ENCODE measurements around the gene ZFY.

Gene ZFY

GRCh38 chrY:2934861-2935715, at the start of gene ZFY:
ZFY (plus strand) TSS chrY:2935381; CDS start chrY:2953937, 18,556 bp downstream.
- no peak for DNase-seq (ENCODE audit: low spot score)

- DNase-seq (ENCODE audit: low spot score): no peak
Observed at GRCh38 chrY:2885880-2886279, 49.3 kb upstream of the ZFY start.

GRCh38 chrY:2887386-2887785, 47.8 kb upstream of the ZFY start:
- DNase-seq (ENCODE audit: low spot score): no peak

DNA sequence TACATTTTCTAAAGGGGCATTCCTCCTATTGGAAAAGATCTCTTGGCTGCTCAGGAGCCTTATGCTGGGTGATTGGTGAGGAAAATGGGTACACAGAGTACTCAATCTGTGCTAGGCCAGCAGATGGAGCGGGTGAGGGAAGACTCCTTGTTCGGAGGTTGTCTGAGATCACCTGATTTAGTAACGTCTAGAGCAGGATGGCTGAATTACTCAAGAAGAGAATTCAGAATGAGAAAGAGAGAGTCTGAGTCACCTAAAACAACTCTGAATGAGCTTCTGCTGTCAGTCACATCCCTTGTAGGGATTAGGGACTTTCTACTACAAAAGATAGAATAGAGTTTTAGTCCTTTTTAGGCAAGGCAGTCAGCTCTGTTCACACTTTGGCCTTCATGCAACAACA, 47.2 kb upstream of the ZFY start:
- DNase-seq (ENCODE audit: low spot score): no peak

GRCh38 chrY:2893471-2893870, 41.7 kb upstream of the ZFY start:
- DNase-seq (ENCODE audit: low spot score): no peak

DNA sequence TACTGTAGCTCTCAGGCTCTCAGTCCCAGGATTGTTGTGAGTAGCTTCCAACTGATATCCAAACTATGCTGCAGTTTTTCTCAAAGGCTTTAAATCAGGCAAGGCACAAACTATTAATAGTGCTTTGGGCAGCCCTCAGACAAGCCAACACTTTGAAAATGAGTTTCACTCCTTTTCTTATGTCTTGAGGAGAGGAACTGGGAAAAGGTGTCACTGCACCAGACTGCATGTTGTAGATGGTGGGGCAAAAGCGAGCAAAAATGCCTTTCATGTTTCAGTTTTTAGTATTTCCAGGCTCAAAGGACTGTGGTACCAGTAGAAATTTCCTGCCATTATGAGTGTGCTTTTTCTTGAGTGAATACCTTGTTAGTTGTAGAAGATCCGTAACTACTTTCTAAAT, 39.1 kb upstream of the ZFY start:
- DNase-seq (ENCODE audit: low spot score): no peak

DNA sequence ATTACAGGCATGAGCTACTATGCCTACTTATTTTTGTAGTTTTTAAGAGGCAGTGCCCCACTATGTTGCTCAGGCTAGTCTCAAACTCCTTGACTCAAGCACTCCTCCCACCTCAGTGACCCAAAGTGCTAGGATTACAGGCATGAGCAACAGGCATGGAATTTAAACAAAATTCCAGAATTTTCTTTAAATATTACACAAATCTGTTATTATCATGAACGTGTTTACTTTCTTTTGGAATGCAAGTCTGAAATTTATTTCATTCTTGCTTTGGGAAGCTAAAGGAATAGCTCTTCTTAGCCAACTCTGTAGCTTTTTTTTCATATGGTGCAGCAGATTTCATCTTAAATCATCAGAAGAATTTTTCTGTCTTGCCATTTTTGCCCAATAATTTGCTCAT, 27.8 kb upstream of the ZFY start:
- DNase-seq (ENCODE audit: low spot score): no peak

DNA sequence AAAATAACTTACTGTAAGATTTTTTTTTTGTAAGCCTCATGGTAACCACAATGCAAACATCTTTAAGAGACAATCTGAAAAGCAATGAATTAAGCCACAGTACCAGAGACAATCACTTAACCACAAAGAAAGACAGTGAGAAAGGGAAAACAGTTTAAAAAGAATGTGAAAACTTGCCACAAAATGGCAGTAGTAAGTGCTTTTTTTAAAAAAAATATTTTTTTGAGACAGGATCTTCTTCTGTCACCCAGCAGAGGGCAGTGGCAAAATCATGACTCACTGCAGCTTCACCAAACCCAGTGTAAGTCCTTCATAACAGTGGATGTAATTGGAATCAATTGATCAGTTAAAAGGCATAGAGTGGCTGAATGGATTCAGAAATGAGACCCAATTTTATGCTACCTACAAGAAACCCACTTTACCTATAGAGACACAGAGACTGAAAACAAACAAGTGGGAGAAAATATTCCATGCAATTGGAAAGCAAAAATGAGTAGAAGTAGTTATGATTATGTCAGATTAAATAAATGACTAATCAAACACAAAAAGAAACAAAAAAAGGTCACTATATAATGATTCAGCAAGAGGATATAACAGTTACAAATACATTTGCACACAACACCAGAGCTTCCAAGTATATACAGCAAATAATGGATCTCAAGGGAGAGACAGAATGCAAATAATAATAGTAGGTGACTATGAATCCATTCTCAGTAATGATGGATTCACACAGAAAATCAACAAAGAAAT, 21.9 kb upstream of the ZFY start:
- DNase-seq (ENCODE audit: low spot score): no peak

GRCh38 chrY:2934078-2934477, 1.1 kb upstream of the ZFY start:
- DNase-seq (ENCODE audit: low spot score): no peak

GRCh38 chrY:2935716-2936435, 695 bp downstream of the ZFY start:
- DNase-seq (ENCODE audit: low spot score): no peak

DNA sequence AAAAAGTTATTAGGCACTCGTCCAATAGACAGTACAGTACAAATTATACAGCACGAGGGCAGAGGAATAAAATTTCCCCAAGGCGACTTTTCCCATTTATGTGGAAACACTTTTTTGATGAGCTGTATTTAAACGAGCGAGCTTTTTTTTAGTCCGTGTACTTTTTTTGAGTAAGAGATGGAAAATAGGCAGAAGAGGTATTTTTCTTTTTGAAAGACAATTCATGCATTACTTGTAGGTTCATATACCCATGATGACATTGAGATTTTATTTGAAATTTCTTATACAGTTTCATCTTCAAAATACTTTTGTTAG, 1.2 kb downstream of the ZFY start:
- no peak for DNase-seq (ENCODE audit: low spot score)

DNA sequence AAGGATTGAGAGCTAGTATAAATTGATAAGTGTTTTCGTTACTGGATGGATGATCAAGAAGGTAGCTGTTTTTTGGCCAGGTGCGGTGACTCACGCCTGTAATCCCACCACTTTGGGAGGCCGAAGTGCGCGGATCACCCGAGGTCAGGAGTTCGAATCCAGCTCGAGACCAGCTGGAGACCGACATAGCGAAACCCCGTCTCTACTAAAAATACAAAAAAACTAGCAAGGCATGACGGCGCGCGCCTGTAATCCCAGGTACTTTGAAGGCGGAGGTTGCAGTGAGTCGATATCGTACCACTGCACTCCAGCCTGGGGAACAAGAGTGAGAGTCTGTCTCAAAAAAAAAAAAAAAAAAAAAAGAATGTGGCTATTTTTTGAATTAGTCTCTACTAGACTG, 2.0 kb downstream of the ZFY start:
- no peak for DNase-seq (ENCODE audit: low spot score)

DNA sequence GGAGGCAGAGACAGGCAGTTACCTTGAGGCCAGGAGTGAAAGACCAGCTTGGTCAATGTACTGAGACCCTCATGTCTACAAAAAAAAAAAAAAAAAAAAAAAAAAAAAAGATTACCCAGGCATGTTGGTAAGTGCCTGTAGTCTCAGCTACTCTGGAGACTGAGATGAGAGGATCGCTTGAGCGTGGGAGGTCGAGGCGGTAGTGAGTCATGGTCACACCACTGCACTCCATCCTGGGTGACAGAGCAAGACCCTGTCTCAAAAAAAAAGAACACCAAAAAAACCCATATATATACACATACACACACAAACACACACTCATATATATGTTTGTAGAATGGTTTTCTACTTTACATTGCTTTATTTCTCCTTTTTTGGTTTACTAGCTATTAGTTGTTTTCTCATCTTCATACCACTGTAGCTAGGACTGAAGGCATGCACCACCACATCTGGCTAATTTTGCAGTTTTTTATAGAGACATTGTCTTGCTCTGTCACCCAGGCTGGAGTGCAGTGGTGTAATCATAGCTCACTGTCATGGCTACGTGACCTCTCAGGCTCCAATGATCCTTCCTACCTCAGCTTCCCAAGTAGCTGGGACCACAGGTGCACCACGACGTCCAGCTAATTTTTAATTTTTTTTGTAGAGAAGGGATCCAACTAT, 14.5 kb downstream of the ZFY start:
- no peak for DNase-seq (ENCODE audit: low spot score)

GRCh38 chrY:2950655-2951054, 15.5 kb downstream of the ZFY start:
- DNase-seq (ENCODE audit: low spot score): no peak

DNA sequence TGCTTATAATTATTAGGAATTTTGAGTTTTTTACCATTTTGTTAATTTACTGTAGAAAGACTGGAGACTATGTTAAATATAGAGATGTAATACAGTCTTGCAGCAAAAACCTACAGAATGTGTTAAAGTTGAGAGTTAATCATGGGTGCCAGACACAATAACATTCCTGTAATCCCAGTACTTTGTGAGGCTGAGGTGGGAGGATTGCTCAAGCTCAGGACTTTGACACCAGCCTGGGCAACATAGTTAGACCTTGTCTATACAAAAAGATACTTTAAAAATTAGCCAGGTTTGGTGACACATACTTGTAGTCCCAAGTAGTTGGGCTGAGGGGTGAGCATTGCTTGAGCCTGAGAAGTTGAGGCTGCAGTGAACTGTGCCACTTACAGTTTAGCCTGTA, 17.7 kb downstream of the ZFY start:
- no peak for DNase-seq (ENCODE audit: low spot score)

- no peak for DNase-seq (ENCODE audit: low spot score)
Observed at GRCh38 chrY:2954735-2955134, 19.6 kb downstream of the ZFY start.

GRCh38 chrY:2955561-2955960, 20.4 kb downstream of the ZFY start:
- no peak for DNase-seq (ENCODE audit: low spot score)

- DNase-seq (ENCODE audit: low spot score): no peak
Observed at GRCh38 chrY:2962061-2962460, 26.9 kb downstream of the ZFY start.

DNA sequence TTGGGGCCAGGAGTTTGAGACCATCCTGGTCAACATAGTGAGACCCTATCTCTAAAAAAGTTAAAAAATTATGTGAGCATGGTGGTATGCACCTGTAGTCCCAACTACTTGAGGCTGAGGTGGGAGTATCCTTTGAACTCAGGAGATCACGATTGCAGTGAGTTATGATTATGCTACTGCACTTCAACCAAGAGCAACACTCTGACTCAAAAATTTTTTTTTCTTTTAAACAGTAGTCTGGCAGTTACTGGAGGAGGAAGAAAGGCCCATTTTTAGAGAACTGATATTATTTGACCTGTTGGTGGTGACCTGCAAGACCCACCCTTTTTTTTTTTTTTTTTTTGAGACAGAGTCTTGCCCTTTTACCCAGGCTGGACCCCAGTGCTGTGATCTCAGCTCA, 29.6 kb downstream of the ZFY start:
- DNase-seq (ENCODE audit: low spot score): no peak

DNA sequence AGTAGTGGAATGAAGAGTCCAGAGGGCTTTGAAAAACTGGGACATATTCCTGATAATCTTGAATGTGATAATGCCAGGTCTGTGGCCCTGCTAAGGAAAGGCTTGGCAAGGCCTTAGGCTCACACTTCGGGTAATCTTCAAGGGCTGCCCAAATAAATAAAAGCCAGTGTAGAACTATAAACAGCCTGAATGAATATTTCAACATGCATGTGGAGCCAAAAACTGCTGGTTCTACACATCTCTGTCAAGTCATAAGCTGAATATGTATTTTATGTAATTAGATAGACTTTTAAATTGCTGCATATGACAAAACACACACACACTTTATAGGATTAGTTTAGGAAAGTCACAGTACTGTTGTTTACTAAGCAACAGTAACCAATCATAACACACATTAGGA, 30.4 kb downstream of the ZFY start:
- no peak for DNase-seq (ENCODE audit: low spot score)

- DNase-seq (ENCODE audit: low spot score): no peak
Observed at GRCh38 chrY:2969561-2969960, 34.4 kb downstream of the ZFY start.

DNA sequence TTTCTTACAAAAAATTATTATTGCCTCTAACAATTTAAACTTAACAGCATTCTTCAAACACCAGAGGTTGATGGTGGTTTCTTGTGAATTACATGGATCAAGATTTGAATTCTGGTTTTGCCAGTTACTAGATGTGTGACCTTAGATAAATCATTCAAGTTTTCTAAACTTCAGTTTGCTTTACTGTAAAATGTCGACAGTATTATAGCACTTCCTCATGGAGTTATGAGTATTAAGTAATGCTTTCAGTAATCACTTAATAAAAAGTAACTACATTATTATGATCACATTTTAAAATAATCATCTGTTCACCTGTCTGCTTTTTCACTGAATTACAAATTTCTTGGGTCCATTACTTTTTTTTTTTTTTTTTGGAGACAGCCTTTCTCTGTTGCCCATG, 37.5 kb downstream of the ZFY start:
- no peak for DNase-seq (ENCODE audit: low spot score)

Data from kidney tubule cell (primary cell).